ENCODE measurements around the gene UBD.

DNA sequence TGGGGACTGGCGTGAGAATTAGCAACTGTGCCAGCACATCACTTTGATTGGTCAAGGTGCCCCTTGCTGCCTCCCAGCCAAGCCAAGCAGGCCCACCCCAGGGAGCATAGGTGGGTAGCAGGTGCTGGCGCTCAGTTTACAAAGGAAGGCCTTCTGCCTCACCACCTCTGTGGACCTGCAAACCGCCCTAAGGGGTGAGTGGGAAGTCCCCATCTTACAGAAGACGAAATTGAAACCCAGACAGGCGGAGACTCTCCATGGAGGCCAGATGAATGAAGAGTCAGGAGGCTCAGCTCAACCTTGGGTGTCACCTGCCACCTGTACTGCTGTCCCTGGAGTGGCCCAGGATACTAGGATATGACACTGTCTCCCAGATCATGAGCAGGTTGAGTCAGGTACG, 50.3 kb downstream of the UBD start:
- TF ChIP-seq, protein P1, sequence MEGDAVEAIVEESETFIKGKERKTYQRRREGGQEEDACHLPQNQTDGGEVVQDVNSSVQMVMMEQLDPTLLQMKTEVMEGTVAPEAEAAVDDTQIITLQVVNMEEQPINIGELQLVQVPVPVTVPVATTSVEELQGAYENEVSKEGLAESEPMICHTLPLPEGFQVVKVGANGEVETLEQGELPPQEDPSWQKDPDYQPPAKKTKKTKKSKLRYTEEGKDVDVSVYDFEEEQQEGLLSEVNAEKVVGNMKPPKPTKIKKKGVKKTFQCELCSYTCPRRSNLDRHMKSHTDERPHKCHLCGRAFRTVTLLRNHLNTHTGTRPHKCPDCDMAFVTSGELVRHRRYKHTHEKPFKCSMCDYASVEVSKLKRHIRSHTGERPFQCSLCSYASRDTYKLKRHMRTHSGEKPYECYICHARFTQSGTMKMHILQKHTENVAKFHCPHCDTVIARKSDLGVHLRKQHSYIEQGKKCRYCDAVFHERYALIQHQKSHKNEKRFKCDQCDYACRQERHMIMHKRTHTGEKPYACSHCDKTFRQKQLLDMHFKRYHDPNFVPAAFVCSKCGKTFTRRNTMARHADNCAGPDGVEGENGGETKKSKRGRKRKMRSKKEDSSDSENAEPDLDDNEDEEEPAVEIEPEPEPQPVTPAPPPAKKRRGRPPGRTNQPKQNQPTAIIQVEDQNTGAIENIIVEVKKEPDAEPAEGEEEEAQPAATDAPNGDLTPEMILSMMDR (IDR thresholded peaks at IDR 0.05; ENCODE audit: poor library complexity) = no peak
- TF ChIP-seq EZH2phosphoT487 (IDR thresholded peaks at IDR 0.05; ENCODE audit: low read depth, severe bottlenecking, unreplicated experiment) (no peak), EZH2 (IDR thresholded peaks at IDR 0.05; ENCODE audit: borderline replicate concordance) (no peak)

Data from hepatocyte (in vitro differentiated cells).